ENCODE measurements around the gene WFDC1. TPM values are rescaled to one million over a fixed set of nuclear protein-coding genes. Genes with fewer than 3 reads are reported as not detected.

Gene WFDC1
- 1 to 10 TPM in 2 of 4 donors, under 1 TPM in 2; 0.34 to 1.6 (median 0.91) TPM for total RNA-seq
- 1.6 TPM for polyA plus RNA-seq
- long read RNA-seq, donor 1: 0 reads
- long read RNA-seq, donor 2, partial matches to known transcripts: 0 of 1 reads
- long read RNA-seq, donor 2, other reads (novel, unspliced or antisense): 0 of 1 reads
- long read RNA-seq, donor 3, partial matches to known transcripts: 0 of 1 reads
- long read RNA-seq, donor 3, other reads (novel, unspliced or antisense): 0 of 1 reads
- long read RNA-seq, donor 4: 0 reads

GRCh38 chr16:84294531-84295142 lies at the start of gene WFDC1:
WFDC1 (plus strand) TSS chr16:84294878; CDS start chr16:84294972, 94 bp downstream.
- Histone ChIP-seq H3K4me1 (ENCODE audit: control insufficient read depth, insufficient read depth, low read length) (no peaks in the 10 kb centered on the region), H3K27ac (ENCODE audit: low read length) (no peak within 1 kb of the TSS), H3K4me3 (ENCODE audit: low read length) (peak within 1 kb of the TSS; percentile 22), H3K9me3 (ENCODE audit: control insufficient read depth, low read length) (no peaks in the 10 kb centered on the region), H3K27me3 (ENCODE audit: control insufficient read depth, insufficient read depth) (no peaks in the 10 kb centered on the region)
- peak; percentile 74 to 83 for ATAC-seq
- 2% methylated on average over 29 of the region's 29 CpGs for WGBS
- intact Hi-C loops (cut with DNase I): no loop called here
- peak; percentile 42 to 70 (median 66) for DNase-seq

- intact Hi-C loops (cut with DNase I): no loop called here
- DNase-seq (no peak), ATAC-seq (no peak)
- no peaks in the 10 kb centered on the region for H3K27me3 ChIP-seq (ENCODE audit: control insufficient read depth, insufficient read depth)
- no peaks in the 10 kb centered on the region for H3K9me3 ChIP-seq (ENCODE audit: control insufficient read depth, low read length)
- H3K4me3 ChIP-seq (ENCODE audit: low read length): no peak overlapping the region
- 83% methylated on average over 10 of the region's 10 CpGs for WGBS
- no peak overlapping the region for H3K27ac ChIP-seq (ENCODE audit: low read length)
- no peaks in the 10 kb centered on the region for H3K4me1 ChIP-seq (ENCODE audit: control insufficient read depth, insufficient read depth, low read length)
These were observed 48.6 kb upstream of the WFDC1 start for GRCh38 chr16:84245956-84246678.

- Histone ChIP-seq H3K9me3 (ENCODE audit: control insufficient read depth, low read length) (no peaks in the 10 kb centered on the region), H3K27me3 (ENCODE audit: control insufficient read depth, insufficient read depth) (no peaks in the 10 kb centered on the region), H3K4me3 (ENCODE audit: low read length) (no peak overlapping the region), H3K4me1 (ENCODE audit: control insufficient read depth, insufficient read depth, low read length) (no peaks in the 10 kb centered on the region), H3K27ac (ENCODE audit: low read length) (no peak overlapping the region)
- DNase-seq (no peak), ATAC-seq (no peak)
- intact Hi-C loops (cut with DNase I): no loop called here
- 67% methylated on average over 5 of the region's 5 CpGs for WGBS
These were observed 48.0 kb upstream of the WFDC1 start for GRCh38 chr16:84246679-84247077.

- Histone ChIP-seq H3K4me1 (ENCODE audit: control insufficient read depth, insufficient read depth, low read length) (no peaks in the 10 kb centered on the region), H3K27ac (ENCODE audit: low read length) (no peak overlapping the region), H3K4me3 (ENCODE audit: low read length) (no peak overlapping the region), H3K27me3 (ENCODE audit: control insufficient read depth, insufficient read depth) (no peaks in the 10 kb centered on the region), H3K9me3 (ENCODE audit: control insufficient read depth, low read length) (no peaks in the 10 kb centered on the region)
- ATAC-seq (no peak), DNase-seq (no peak)
- intact Hi-C loops (cut with DNase I): no loop called here
- 90% methylated on average over 6 of the region's 6 CpGs for WGBS
These were observed 47.3 kb upstream of the WFDC1 start for GRCh38 chr16:84247331-84247730.

GRCh38 chr16:84247844-84248243 lies 46.8 kb upstream of the WFDC1 start:
- no peaks in the 10 kb centered on the region for H3K9me3 ChIP-seq (ENCODE audit: control insufficient read depth, low read length)
- no peak overlapping the region for H3K4me3 ChIP-seq (ENCODE audit: low read length)
- DNase-seq: no peak
- WGBS: 85% methylated on average over 5 of the region's 5 CpGs
- H3K4me1 ChIP-seq (ENCODE audit: control insufficient read depth, insufficient read depth, low read length): no peaks in the 10 kb centered on the region
- H3K27me3 ChIP-seq (ENCODE audit: control insufficient read depth, insufficient read depth): no peaks in the 10 kb centered on the region
- ATAC-seq: no peak
- no peak overlapping the region for H3K27ac ChIP-seq (ENCODE audit: low read length)
- intact Hi-C loops (cut with DNase I): no loop called here

- H3K27ac ChIP-seq (ENCODE audit: low read length): no peak overlapping the region
- DNase-seq: no peak
- H3K4me1 ChIP-seq (ENCODE audit: control insufficient read depth, insufficient read depth, low read length): no peaks in the 10 kb centered on the region
- no peak overlapping the region for H3K4me3 ChIP-seq (ENCODE audit: low read length)
- peaks cover 3% of the 10 kb centered on the region for H3K9me3 ChIP-seq (ENCODE audit: control insufficient read depth, low read length)
- intact Hi-C loops (cut with DNase I): no loop called here
- 59% methylated on average over 7 of the region's 7 CpGs for WGBS
- no peaks in the 10 kb centered on the region for H3K27me3 ChIP-seq (ENCODE audit: control insufficient read depth, insufficient read depth)
- ATAC-seq: peak in 1 of 2 donors; percentile 16
These were observed 42.5 kb upstream of the WFDC1 start for GRCh38 chr16:84252184-84252583.

GRCh38 chr16:84253173-84253572 lies 41.5 kb upstream of the WFDC1 start:
- 72% methylated on average over 4 of the region's 4 CpGs for WGBS
- ATAC-seq (no peak), DNase-seq (no peak)
- intact Hi-C loops (cut with DNase I): no loop called here
- no peaks in the 10 kb centered on the region for H3K4me1 ChIP-seq (ENCODE audit: control insufficient read depth, insufficient read depth, low read length)
- H3K9me3 ChIP-seq (ENCODE audit: control insufficient read depth, low read length): peaks cover 3% of the 10 kb centered on the region
- H3K27me3 ChIP-seq (ENCODE audit: control insufficient read depth, insufficient read depth): no peaks in the 10 kb centered on the region
- H3K27ac ChIP-seq (ENCODE audit: low read length): no peak overlapping the region
- H3K4me3 ChIP-seq (ENCODE audit: low read length): no peak overlapping the region

GRCh38 chr16:84254062-84254461 lies 40.6 kb upstream of the WFDC1 start:
- H3K4me1 ChIP-seq (ENCODE audit: control insufficient read depth, insufficient read depth, low read length): no peaks in the 10 kb centered on the region
- H3K9me3 ChIP-seq (ENCODE audit: control insufficient read depth, low read length): peaks cover 3% of the 10 kb centered on the region
- H3K27me3 ChIP-seq (ENCODE audit: control insufficient read depth, insufficient read depth): no peaks in the 10 kb centered on the region
- no peak overlapping the region for H3K27ac ChIP-seq (ENCODE audit: low read length)
- WGBS: 39% methylated on average over 4 of the region's 4 CpGs
- intact Hi-C loops (cut with DNase I): no loop called here
- DNase-seq (no peak), ATAC-seq (no peak)
- no peak overlapping the region for H3K4me3 ChIP-seq (ENCODE audit: low read length)

- Histone ChIP-seq H3K27ac (ENCODE audit: low read length) (no peak overlapping the region), H3K4me1 (ENCODE audit: control insufficient read depth, insufficient read depth, low read length) (no peaks in the 10 kb centered on the region), H3K4me3 (ENCODE audit: low read length) (no peak overlapping the region), H3K9me3 (ENCODE audit: control insufficient read depth, low read length) (peaks cover 3% of the 10 kb centered on the region), H3K27me3 (ENCODE audit: control insufficient read depth, insufficient read depth) (no peaks in the 10 kb centered on the region)
- no peak for DNase-seq
- no peak for ATAC-seq
- intact Hi-C loops (cut with DNase I): no loop called here
- 78% methylated on average over 4 of the region's 4 CpGs for WGBS
These were observed 39.4 kb upstream of the WFDC1 start for GRCh38 chr16:84255050-84255810.

GRCh38 chr16:84258266-84258665 lies 36.4 kb upstream of the WFDC1 start:
- Histone ChIP-seq H3K4me1 (ENCODE audit: control insufficient read depth, insufficient read depth, low read length) (no peaks in the 10 kb centered on the region), H3K4me3 (ENCODE audit: low read length) (no peak overlapping the region), H3K27ac (ENCODE audit: low read length) (no peak overlapping the region), H3K9me3 (ENCODE audit: control insufficient read depth, low read length) (peaks cover 3% of the 10 kb centered on the region), H3K27me3 (ENCODE audit: control insufficient read depth, insufficient read depth) (no peaks in the 10 kb centered on the region)
- intact Hi-C loops (cut with DNase I): no loop called here
- no peak for ATAC-seq
- no peak for DNase-seq
- WGBS: 90% methylated on average over 11 of the region's 11 CpGs

GRCh38 chr16:84259691-84260090 lies 35.0 kb upstream of the WFDC1 start:
- intact Hi-C loops (cut with DNase I): no loop called here
- H3K9me3 ChIP-seq (ENCODE audit: control insufficient read depth, low read length): peaks cover 3% of the 10 kb centered on the region
- H3K4me3 ChIP-seq (ENCODE audit: low read length): no peak overlapping the region
- no peak overlapping the region for H3K27ac ChIP-seq (ENCODE audit: low read length)
- no peak for ATAC-seq
- no peaks in the 10 kb centered on the region for H3K27me3 ChIP-seq (ENCODE audit: control insufficient read depth, insufficient read depth)
- no peak for DNase-seq
- no peaks in the 10 kb centered on the region for H3K4me1 ChIP-seq (ENCODE audit: control insufficient read depth, insufficient read depth, low read length)
- WGBS: 92% methylated on average over 3 of the region's 3 CpGs
